ENCODE results near the gene TEX19. TPM values are rescaled to one million over a fixed set of nuclear protein-coding genes. Genes with fewer than 3 reads are reported as not detected.
A peak's percentile ranks its signal among the peaks of the same experiment; 100 is the strongest.

TEX19 gene
- total and polyA plus RNA-seq, 11 donors = not detected

GRCh38 chr17:82351713-82352488 lies 7.1 kb upstream of the TEX19 start:
- no peaks in the 10 kb centered on the region for H3K36me3 ChIP-seq
- no peaks in the 10 kb centered on the region for H3K9me3 ChIP-seq
- DNase-seq (peak; percentile 79 to 88 (median 85)), ATAC-seq (peak; percentile 49 to 91 (median 87))
- H3K4me1 ChIP-seq = peaks cover 0 to 14% (median 3%) of the 10 kb centered on the region in 12 donors
- 32 to 45% (median 39%) methylated on average over 17 to 26 of the region's 26 CpGs for WGBS, 4 donors
- TF ChIP-seq CTCF (IDR thresholded peaks at IDR 0.05) = peak; percentile 92 to 99 (median 97)
- TF ChIP-seq POLR2A (IDR thresholded peaks at IDR 0.05) = no peak
- no peak overlapping the region for H3K4me3 ChIP-seq
- intact Hi-C loops (cut with DNase I) = loop anchor here (1.0 to 10.0 kb wide), 12 partner anchors 60 to 425 kb away; no protein-coding TSS in a partner anchor
- H3K27ac ChIP-seq = no peak overlapping the region
- peaks cover 0 to 11% (median 0%) of the 10 kb centered on the region in 9 donors for H3K27me3 ChIP-seq

- H3K4me1 ChIP-seq = peaks cover 0 to 14% (median 3%) of the 10 kb centered on the region in 12 donors
- H3K9me3 ChIP-seq = no peaks in the 10 kb centered on the region
- no peak overlapping the region for H3K4me3 ChIP-seq
- 87 to 90% (median 88%) methylated on average over 8 of the region's 8 CpGs for WGBS, 4 donors
- DNase-seq (no peak), ATAC-seq (no peak)
- intact Hi-C loops (cut with DNase I) = loop anchor here (2.0 to 10.0 kb wide), 10 partner anchors 59 to 424 kb away; no protein-coding TSS in a partner anchor
- no peak overlapping the region for H3K27ac ChIP-seq
- H3K36me3 ChIP-seq = no peaks in the 10 kb centered on the region
- peaks cover 0 to 25% (median 0%) of the 10 kb centered on the region in 9 donors for H3K27me3 ChIP-seq
- no peak for TF ChIP-seq CTCF (IDR thresholded peaks at IDR 0.05)
- TF ChIP-seq POLR2A (IDR thresholded peaks at IDR 0.05) = no peak
Measured at GRCh38 chr17:82353484-82353883, 5.6 kb upstream of the TEX19 start.

GRCh38 chr17:82354804-82355308 lies 4.2 kb upstream of the TEX19 start:
- intact Hi-C loops (cut with DNase I) = loop anchor here (5.0 to 10.0 kb wide), 10 partner anchors 47 to 422 kb away; no protein-coding TSS in a partner anchor
- H3K4me1 ChIP-seq = peaks cover 0 to 9% (median 0%) of the 10 kb centered on the region in 12 donors
- no peak overlapping the region for H3K27ac ChIP-seq
- H3K4me3 ChIP-seq = no peak overlapping the region
- H3K36me3 ChIP-seq = no peaks in the 10 kb centered on the region
- no peaks in the 10 kb centered on the region for H3K9me3 ChIP-seq
- H3K27me3 ChIP-seq = peaks cover 0 to 32% (median 0%) of the 10 kb centered on the region in 9 donors
- no peak for ATAC-seq
- no peak for TF ChIP-seq CTCF (IDR thresholded peaks at IDR 0.05)
- no peak for TF ChIP-seq POLR2A (IDR thresholded peaks at IDR 0.05)
- no peak for DNase-seq
- WGBS, 4 donors = 84 to 93% (median 88%) methylated on average over 5 to 7 of the region's 7 CpGs

- peaks cover 0 to 32% (median 0%) of the 10 kb centered on the region in 9 donors for H3K27me3 ChIP-seq
- H3K4me3 ChIP-seq = no peak overlapping the region
- intact Hi-C loops (cut with DNase I) = loop anchor here in 5 of 10 donors (5.0 to 10.0 kb wide), 4 partner anchors 46 to 419 kb away; no protein-coding TSS in a partner anchor
- no peak for TF ChIP-seq CTCF (IDR thresholded peaks at IDR 0.05)
- no peak for TF ChIP-seq POLR2A (IDR thresholded peaks at IDR 0.05)
- ATAC-seq (no peak), DNase-seq (no peak)
- peaks cover 0 to 9% (median 0%) of the 10 kb centered on the region in 12 donors for H3K4me1 ChIP-seq
- 27 to 58% (median 50%) methylated on average over 10 to 11 of the region's 11 CpGs for WGBS, 4 donors
- H3K9me3 ChIP-seq = no peaks in the 10 kb centered on the region
- no peak overlapping the region for H3K27ac ChIP-seq
- H3K36me3 ChIP-seq = no peaks in the 10 kb centered on the region
Measured at GRCh38 chr17:82355770-82356427, 3.1 kb upstream of the TEX19 start.
